ENCODE results near the gene RAB33B.

Gene RAB33B

GRCh38 chr4:139509727-139510410 is 55.9 kb downstream of the RAB33B start:
- no peaks in the 10 kb centered on the region for H3K4me1 Mint-ChIP-seq
- H3K36me3 Mint-ChIP-seq = peaks cover 59% of the 10 kb centered on the region
- H3K9me3 Mint-ChIP-seq = no peaks in the 10 kb centered on the region
- H3K4me3 Mint-ChIP-seq = no peak overlapping the region
- no peaks in the 10 kb centered on the region for H3K27me3 Mint-ChIP-seq
- H3K27ac Mint-ChIP-seq = no peak overlapping the region
- no peak for ATAC-seq

- H3K27ac Mint-ChIP-seq = no peak overlapping the region
- no peak overlapping the region for H3K4me3 Mint-ChIP-seq
- H3K9me3 Mint-ChIP-seq = no peaks in the 10 kb centered on the region
- H3K4me1 Mint-ChIP-seq = no peaks in the 10 kb centered on the region
- peaks cover 66% of the 10 kb centered on the region for H3K36me3 Mint-ChIP-seq
- no peak for ATAC-seq
- H3K27me3 Mint-ChIP-seq = no peaks in the 10 kb centered on the region
Measured at GRCh38 chr4:139511320-139511719, 57.4 kb downstream of the RAB33B start.

DNA sequence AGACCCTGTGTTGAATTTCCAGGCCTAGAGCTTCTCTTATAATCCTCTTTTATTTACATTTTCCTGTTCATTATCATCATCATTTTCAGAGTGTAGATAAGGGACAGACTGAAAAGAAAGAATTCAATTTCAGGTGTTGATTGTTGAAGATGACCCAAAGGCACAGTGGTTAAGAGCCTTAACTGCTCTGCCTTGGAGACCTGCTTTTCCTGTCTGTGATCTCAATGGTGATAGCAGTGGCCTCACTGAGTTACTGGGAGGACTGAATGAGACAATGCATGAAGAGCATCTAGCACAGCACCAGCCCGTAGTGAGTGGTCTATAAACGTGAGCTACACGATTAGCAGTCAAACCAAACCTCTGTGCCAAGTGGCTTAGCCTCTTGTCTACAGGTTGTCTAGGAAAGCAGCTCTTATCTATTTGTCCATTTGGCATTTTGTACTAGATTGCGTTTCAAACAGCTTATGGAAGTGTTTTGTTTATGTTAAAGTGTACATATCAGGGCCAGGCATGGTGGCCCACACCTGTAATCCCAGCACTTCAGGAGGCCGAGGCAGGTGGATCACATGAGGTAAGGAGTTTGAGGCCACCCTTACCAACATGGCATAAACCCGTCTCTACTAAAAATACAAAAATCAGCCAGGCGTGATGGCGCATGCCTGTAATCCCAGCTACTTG is 60.6 kb downstream of the RAB33B start:
- H3K4me1 Mint-ChIP-seq = no peaks in the 10 kb centered on the region
- H3K27ac Mint-ChIP-seq = no peak overlapping the region
- peaks cover 75% of the 10 kb centered on the region for H3K36me3 Mint-ChIP-seq
- H3K27me3 Mint-ChIP-seq = no peaks in the 10 kb centered on the region
- H3K9me3 Mint-ChIP-seq = no peaks in the 10 kb centered on the region
- no peak overlapping the region for H3K4me3 Mint-ChIP-seq
- no peak for ATAC-seq

DNA sequence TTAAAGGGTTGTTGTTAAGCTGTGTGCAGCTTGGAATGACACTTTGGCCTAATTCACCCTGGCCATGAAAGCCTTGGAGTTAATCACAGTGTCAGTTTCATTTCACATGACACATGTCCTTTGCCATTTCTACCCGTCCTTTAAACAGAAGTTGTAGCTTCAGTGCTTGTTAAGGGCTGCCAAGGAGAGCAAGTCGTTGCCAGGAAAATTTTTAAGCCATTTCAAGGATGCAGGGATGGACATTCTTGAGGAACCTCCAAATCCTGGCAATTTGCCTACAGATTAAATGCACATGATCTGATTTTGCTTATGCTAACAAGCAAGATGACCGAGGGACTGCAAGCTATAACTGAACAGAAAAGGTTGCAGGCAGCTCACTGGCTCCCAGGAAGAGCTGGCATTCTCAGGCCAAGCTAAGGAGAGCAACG is 61.6 kb downstream of the RAB33B start:
- ATAC-seq = no peak
- no peaks in the 10 kb centered on the region for H3K27me3 Mint-ChIP-seq
- no peaks in the 10 kb centered on the region for H3K9me3 Mint-ChIP-seq
- no peak overlapping the region for H3K4me3 Mint-ChIP-seq
- no peak overlapping the region for H3K27ac Mint-ChIP-seq
- no peaks in the 10 kb centered on the region for H3K4me1 Mint-ChIP-seq
- H3K36me3 Mint-ChIP-seq = peaks cover 69% of the 10 kb centered on the region

DNA sequence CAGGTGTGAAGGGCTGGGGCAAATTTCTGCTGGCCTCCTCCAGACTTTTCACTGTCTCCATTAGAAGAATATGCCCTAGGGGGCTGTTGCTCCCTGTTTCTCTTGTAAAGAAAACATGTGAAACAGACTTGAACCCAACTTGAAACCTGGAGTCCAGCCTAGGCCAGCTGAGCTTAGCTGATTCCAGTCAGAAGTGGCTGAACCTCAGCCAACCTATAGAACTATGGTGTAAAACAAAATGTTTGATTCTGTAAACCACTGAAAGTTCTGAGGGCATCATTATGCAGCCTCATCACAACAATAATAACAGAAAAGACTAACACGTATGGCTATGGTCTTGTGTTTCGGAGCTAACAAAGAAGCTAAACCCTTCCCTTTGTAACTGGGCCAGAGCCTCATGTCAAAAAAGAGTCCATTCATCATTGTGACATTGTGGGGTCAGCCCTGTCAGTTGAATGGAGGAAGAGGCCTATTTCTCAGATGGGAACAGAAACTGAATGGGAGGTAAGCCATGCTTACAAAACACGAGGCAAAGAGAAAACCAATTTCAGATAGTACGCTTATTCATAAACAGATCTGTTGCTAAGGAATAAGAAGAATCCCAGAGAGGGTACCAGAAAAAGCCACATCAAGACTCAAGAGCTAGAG is 68.0 kb downstream of the RAB33B start:
- Mint-ChIP-seq H3K27ac (no peak overlapping the region), H3K36me3 (peaks cover 72% of the 10 kb centered on the region), H3K4me1 (peaks cover 12% of the 10 kb centered on the region), H3K9me3 (no peaks in the 10 kb centered on the region), H3K4me3 (no peak overlapping the region), H3K27me3 (no peaks in the 10 kb centered on the region)
- no peak for ATAC-seq

DNA sequence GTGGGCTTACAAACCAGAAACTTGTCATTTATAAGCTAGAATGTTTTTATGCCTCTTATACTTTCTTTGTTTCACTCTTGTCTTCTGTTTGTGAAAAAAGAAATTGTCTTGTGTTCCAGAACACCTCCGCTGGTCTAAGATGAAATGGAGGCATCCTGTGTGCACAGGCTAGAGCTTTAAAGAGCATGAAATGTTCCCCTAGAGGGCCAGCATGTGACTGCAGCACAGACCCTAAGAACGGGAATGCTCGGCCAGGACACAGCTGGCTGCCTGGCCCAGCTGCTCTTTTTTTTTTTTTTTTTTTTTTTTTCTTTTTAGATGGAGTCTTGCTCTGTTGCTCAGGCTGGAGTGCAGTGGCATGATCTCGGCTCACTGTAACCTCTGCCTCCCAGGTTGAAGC is 68.5 kb downstream of the RAB33B start:
- no peaks in the 10 kb centered on the region for H3K9me3 Mint-ChIP-seq
- H3K27ac Mint-ChIP-seq = no peak overlapping the region
- ATAC-seq = no peak
- peaks cover 12% of the 10 kb centered on the region for H3K4me1 Mint-ChIP-seq
- no peak overlapping the region for H3K4me3 Mint-ChIP-seq
- peaks cover 67% of the 10 kb centered on the region for H3K36me3 Mint-ChIP-seq
- no peaks in the 10 kb centered on the region for H3K27me3 Mint-ChIP-seq

DNA sequence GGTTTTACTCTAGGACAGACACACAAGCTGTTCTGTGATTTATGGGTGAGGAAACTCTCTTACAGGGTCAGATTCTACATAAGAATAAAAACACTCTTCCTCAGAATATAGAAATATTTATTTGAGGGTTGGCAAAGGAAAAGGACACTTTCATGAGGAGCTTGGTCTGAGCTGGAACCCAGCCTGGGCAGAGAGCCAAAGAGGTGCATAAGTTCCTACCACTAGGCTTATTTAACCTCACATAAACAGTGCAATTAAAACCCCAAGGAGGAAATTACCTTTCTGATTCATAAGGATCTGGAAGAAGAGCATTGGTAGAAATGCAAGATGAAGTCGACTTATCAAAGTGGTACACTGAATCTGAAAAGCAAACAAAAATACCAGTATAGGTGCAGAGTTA is 69.2 kb downstream of the RAB33B start:
- H3K4me1 Mint-ChIP-seq = peaks cover 12% of the 10 kb centered on the region
- no peak for ATAC-seq
- no peak overlapping the region for H3K4me3 Mint-ChIP-seq
- H3K27ac Mint-ChIP-seq = no peak overlapping the region
- H3K27me3 Mint-ChIP-seq = no peaks in the 10 kb centered on the region
- H3K9me3 Mint-ChIP-seq = no peaks in the 10 kb centered on the region
- H3K36me3 Mint-ChIP-seq = peaks cover 65% of the 10 kb centered on the region

DNA sequence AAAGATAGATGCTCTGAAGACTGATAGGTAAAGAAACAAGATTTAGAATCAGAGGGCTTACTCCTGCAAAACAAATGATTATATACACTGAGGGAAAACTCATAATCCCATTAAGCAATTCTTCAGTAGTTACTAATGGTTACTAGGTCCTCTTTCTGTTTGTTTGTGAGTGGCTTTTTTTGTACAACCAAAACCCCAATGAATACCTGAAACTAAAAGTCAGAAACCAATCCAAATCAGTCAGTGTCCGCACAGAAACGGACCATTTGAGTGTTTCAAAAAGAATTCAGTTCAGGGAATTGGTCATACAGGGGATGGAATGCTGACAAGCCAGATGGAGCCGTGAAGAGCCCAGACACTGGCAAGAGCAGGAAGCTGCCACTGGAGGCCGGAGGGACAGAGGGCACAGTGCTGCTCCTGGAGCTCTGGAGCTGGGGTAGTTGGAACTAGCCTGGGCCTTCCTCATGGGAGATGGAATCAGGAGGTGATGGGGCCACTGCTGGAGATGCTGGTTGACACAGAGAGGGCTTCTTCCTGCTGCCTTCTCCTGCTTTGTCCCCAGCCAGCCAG is 70.2 kb downstream of the RAB33B start:
- peaks cover 65% of the 10 kb centered on the region for H3K36me3 Mint-ChIP-seq
- H3K4me3 Mint-ChIP-seq = no peak overlapping the region
- no peak overlapping the region for H3K27ac Mint-ChIP-seq
- peaks cover 12% of the 10 kb centered on the region for H3K4me1 Mint-ChIP-seq
- no peaks in the 10 kb centered on the region for H3K27me3 Mint-ChIP-seq
- no peak for ATAC-seq
- H3K9me3 Mint-ChIP-seq = no peaks in the 10 kb centered on the region

DNA sequence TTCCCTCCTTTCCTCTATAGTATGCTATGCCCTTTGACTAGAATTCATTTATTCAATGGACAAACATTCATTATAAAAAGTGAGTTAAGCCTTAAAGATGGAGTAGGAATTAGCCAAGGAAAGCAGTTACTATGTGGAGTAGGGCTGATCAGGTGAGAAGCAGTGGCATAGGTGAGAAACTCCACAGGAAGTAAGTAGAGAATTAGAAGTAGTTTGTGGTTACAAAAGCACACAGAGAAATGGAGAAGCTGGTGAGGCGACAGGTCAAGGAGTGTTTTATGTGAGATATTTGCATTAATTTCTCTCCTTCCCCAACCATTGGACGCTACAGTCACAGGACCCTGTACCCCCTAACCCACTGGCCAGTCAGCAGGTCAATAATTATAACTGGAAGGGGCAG is 71.5 kb downstream of the RAB33B start:
- Mint-ChIP-seq H3K36me3 (peaks cover 63% of the 10 kb centered on the region), H3K4me3 (no peak overlapping the region), H3K27ac (no peak overlapping the region), H3K27me3 (no peaks in the 10 kb centered on the region), H3K4me1 (peaks cover 12% of the 10 kb centered on the region), H3K9me3 (no peaks in the 10 kb centered on the region)
- ATAC-seq = no peak

All from stimulated activated memory B cell treated with anti-CD40 and anti-IgM and Interleukin-4, amounts not matched to agents 10 μg/mL and 1 μg/mL and 100 μg/mL, for 72 hours (primary cell).